ENCODE measurements around the gene AEBP2. TPM values are rescaled to one million over a fixed set of nuclear protein-coding genes. Genes with fewer than 3 reads are reported as not detected.

Gene AEBP2
- total RNA-seq, 4 donors from 2014 or later: 27.9 to 57.5 (median 41.1) TPM

DNA sequence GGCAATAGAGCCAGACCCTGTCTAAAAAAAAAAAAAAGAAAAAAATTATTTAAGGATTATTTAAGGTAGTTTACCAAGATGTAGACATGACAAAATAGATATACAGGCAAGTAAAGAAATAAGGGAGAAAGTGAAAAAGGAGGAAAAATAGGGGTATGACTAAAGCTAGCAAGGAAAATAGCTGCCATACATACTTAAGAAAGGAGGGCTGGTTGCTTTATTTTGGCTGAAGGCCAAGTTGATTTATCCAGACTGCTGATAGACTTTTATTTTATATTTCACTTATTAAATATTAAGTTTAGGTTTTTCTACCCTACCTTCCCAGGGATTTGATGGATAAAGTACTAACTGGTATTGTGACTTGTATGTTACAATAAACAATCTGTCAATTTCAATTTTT, 8.3 kb upstream of the AEBP2 start:
- H3K36me3 ChIP-seq: no peaks in the 10 kb centered on the region
- H3K27me3 ChIP-seq: no peaks in the 10 kb centered on the region
- no peaks in the 10 kb centered on the region for H3K9me3 ChIP-seq
- intact Hi-C loops (cut with DNase I): no loop called here
- no peaks in the 10 kb centered on the region for H3K4me1 ChIP-seq
- no peak for TF ChIP-seq POLR2A (IDR thresholded peaks at IDR 0.05)
- TF ChIP-seq, protein P1, sequence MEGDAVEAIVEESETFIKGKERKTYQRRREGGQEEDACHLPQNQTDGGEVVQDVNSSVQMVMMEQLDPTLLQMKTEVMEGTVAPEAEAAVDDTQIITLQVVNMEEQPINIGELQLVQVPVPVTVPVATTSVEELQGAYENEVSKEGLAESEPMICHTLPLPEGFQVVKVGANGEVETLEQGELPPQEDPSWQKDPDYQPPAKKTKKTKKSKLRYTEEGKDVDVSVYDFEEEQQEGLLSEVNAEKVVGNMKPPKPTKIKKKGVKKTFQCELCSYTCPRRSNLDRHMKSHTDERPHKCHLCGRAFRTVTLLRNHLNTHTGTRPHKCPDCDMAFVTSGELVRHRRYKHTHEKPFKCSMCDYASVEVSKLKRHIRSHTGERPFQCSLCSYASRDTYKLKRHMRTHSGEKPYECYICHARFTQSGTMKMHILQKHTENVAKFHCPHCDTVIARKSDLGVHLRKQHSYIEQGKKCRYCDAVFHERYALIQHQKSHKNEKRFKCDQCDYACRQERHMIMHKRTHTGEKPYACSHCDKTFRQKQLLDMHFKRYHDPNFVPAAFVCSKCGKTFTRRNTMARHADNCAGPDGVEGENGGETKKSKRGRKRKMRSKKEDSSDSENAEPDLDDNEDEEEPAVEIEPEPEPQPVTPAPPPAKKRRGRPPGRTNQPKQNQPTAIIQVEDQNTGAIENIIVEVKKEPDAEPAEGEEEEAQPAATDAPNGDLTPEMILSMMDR (IDR thresholded peaks at IDR 0.05): no peak
- no peak for DNase-seq
- no peak overlapping the region for H3K4me3 ChIP-seq (replicated peaks in 1 of 3)
- H3K27ac ChIP-seq: no peak overlapping the region

DNA sequence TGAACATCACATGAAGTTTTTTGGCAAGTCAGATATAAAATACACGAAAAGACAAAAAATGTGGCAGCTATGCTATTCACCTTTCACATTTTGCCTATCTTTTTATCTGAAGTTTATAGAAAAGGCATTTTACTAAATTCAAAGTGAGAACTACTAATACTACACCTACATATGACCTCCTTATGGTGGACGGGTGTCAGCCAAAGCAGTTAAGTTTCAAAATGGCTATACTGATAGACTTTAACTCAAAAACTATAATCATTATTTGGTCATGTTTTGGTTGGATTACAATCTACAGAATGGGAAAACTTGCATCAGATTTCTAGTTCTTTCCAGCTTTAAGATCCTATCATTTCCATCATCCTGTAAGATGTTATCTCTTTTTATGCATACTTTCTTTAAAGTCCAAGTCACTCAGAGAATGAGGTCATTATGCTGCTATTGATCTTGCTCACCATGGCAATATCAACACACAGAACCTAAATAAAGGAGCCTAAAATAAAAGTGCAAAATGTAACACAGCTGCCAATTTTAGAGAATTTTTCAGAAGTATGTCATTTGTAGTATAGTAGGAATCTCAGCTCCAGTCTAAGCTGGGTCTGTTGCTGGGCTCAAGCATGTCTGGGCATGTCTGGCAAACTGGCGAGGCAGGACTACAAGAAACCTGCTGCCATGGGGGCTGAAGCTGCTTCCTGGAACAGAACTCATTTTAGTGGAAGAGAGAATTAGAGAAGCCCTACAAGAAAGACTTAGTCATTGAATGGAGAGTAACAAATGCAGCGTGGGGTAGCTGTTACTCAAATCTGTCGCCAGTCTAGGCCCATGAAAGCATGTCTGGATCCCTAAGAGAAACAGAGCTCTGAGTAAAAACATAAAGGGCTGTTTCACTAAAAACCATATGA, 7.6 kb upstream of the AEBP2 start:
- H3K27ac ChIP-seq: no peak overlapping the region
- peak in 1 of 2 donors; percentile 28 for DNase-seq

DNA sequence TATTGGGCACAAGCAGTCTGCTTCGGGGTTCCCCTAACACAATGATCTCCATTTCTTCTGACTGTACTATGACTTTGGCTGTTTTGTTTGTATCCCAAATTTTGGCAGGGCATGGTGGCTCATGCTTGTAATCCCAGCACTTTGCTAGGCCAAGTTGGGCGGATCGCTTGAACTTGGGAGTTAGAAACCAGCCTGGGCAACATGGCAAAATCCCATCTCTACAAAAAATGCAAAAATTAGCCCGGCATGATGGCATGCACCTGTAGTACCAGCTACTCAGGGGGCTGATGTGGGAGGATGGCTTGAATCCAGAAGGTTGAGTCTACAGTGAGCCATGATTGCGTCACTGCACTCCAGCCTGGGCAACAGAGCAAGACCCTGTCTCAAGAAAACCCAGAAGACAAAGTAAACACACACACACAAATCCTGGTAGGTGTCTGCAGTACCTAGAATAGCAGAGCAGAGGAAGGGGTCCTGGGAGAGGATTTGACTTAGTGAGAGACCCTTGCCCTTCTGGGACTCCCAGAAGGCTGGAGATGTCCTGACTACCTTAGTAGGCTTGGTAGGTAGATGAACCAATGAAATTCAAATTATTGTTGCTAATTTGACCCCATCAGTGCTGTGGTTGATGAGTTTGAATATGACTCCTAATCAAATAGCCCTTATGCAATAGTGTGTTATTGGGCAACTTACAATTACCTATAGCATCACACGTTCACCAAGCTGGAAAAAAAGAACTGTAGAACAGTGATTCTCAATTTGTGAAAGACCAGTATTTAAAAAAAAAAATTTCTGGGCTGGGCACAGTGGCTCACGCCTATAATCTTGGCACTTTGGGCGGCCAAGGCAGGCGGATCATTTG, 6.8 kb upstream of the AEBP2 start:
- Histone ChIP-seq H3K27ac (no peak overlapping the region), H3K4me1 (no peaks in the 10 kb centered on the region), H3K9me3 (no peaks in the 10 kb centered on the region), H3K4me3 (replicated peaks in 1 of 3) (no peak overlapping the region), H3K36me3 (no peaks in the 10 kb centered on the region), H3K27me3 (no peaks in the 10 kb centered on the region)
- intact Hi-C loops (cut with DNase I): no loop called here
- TF ChIP-seq, protein P1 (IDR thresholded peaks at IDR 0.05): no peak
- no peak for TF ChIP-seq POLR2A (IDR thresholded peaks at IDR 0.05)
- no peak for DNase-seq
- WGBS, 2 donors: 92 to 95% methylated on average over 9 of the region's 9 CpGs

More for the DNA sequence above, 7.6 kb upstream of the AEBP2 start:
- Histone ChIP-seq H3K27me3 (no peaks in the 10 kb centered on the region), H3K4me3 (replicated peaks in 1 of 3) (no peak overlapping the region), H3K4me1 (no peaks in the 10 kb centered on the region), H3K36me3 (no peaks in the 10 kb centered on the region), H3K9me3 (no peaks in the 10 kb centered on the region)
- TF ChIP-seq POLR2A (IDR thresholded peaks at IDR 0.05): no peak
- TF ChIP-seq, protein P1 (IDR thresholded peaks at IDR 0.05): no peak
- WGBS, 2 donors: 74 to 89% methylated on average over 5 of the region's 5 CpGs
- intact Hi-C loops (cut with DNase I): no loop called here

DNA sequence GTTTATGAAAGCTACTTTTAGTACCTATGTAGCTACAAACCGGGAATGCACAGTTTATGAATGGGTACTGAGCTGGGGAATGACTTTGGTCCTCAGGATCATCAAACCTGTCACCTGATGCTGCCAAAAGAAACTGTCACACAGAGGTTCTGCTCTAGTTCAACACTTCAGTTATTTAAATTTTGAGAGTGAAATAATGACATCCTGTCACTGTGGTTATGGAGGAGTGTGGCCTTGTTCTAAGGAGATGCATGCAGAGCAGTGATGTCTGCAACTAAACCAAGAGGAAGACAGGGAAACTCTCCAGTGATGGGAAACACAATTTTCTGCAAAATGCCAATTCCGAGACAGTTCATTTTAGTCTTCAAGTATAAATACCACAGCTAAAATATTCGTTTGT, 4.8 kb upstream of the AEBP2 start:
- intact Hi-C loops (cut with DNase I): no loop called here
- Histone ChIP-seq H3K9me3 (no peaks in the 10 kb centered on the region), H3K27me3 (no peaks in the 10 kb centered on the region), H3K36me3 (no peaks in the 10 kb centered on the region), H3K27ac (no peak overlapping the region), H3K4me1 (no peaks in the 10 kb centered on the region), H3K4me3 (replicated peaks in 1 of 3) (no peak overlapping the region)
- WGBS, 2 donors: 81 to 83% methylated on average over 3 of the region's 3 CpGs
- no peak for DNase-seq
- TF ChIP-seq POLR2A (IDR thresholded peaks at IDR 0.05): no peak
- TF ChIP-seq, protein P1 (IDR thresholded peaks at IDR 0.05): no peak
